Measurements from ENCODE around the gene SLC6A11.

DNA sequence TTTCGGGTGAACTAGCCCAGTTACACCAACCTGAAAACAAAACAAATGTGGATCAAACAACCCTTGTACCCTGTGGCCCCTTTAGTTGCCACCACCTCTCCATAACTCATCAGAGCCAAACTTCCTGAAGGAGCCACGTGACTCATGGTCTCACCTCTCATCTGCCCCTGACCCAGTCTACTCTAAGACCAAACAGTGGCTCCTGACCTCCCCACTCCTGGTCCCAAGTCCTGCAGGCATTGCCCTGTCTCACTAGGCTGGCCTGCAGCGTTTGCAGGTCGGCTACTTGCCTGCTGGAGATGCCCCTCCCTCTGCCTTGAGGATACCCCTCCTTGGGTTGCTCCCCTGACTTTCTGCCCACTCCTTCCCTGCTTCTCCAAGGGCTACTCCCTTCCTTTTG lies 23.1 kb downstream of the SLC6A11 start:
- TF ChIP-seq, protein P1, sequence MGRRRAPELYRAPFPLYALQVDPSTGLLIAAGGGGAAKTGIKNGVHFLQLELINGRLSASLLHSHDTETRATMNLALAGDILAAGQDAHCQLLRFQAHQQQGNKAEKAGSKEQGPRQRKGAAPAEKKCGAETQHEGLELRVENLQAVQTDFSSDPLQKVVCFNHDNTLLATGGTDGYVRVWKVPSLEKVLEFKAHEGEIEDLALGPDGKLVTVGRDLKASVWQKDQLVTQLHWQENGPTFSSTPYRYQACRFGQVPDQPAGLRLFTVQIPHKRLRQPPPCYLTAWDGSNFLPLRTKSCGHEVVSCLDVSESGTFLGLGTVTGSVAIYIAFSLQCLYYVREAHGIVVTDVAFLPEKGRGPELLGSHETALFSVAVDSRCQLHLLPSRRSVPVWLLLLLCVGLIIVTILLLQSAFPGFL (CRISPR knock-in tag; IDR thresholded peaks at IDR 0.05) = no peak
- no peak for TF ChIP-seq CENPT (CRISPR knock-in tag; IDR thresholded peaks at IDR 0.05; ENCODE audit: low read depth)
- TF ChIP-seq ZNF607 (CRISPR knock-in tag; IDR thresholded peaks at IDR 0.05; ENCODE audit: borderline replicate concordance) = no peak
- no peak for TF ChIP-seq DPF2 (CRISPR knock-in tag; IDR thresholded peaks at IDR 0.05; ENCODE audit: borderline replicate concordance, low read depth)
- TF ChIP-seq, protein P2, sequence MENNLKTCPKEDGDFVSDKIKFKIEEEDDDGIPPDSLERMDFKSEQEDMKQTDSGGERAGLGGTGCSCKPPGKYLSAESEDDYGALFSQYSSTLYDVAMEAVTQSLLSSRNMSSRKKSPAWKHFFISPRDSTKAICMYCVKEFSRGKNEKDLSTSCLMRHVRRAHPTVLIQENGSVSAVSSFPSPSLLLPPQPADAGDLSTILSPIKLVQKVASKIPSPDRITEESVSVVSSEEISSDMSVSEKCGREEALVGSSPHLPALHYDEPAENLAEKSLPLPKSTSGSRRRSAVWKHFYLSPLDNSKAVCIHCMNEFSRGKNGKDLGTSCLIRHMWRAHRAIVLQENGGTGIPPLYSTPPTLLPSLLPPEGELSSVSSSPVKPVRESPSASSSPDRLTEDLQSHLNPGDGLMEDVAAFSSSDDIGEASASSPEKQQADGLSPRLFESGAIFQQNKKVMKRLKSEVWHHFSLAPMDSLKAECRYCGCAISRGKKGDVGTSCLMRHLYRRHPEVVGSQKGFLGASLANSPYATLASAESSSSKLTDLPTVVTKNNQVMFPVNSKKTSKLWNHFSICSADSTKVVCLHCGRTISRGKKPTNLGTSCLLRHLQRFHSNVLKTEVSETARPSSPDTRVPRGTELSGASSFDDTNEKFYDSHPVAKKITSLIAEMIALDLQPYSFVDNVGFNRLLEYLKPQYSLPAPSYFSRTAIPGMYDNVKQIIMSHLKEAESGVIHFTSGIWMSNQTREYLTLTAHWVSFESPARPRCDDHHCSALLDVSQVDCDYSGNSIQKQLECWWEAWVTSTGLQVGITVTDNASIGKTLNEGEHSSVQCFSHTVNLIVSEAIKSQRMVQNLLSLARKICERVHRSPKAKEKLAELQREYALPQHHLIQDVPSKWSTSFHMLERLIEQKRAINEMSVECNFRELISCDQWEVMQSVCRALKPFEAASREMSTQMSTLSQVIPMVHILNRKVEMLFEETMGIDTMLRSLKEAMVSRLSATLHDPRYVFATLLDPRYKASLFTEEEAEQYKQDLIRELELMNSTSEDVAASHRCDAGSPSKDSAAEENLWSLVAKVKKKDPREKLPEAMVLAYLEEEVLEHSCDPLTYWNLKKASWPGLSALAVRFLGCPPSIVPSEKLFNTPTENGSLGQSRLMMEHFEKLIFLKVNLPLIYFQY (CRISPR knock-in tag; IDR thresholded peaks at IDR 0.05; ENCODE audit: borderline replicate concordance) = no peak
- TF ChIP-seq MTF1 (CRISPR knock-in tag; IDR thresholded peaks at IDR 0.05) = no peak
- TF ChIP-seq ZNF510 (CRISPR knock-in tag; IDR thresholded peaks at IDR 0.05; ENCODE audit: low read depth) = no peak
- TF ChIP-seq NR2F6 (IDR thresholded peaks at IDR 0.05) = no peak
- TF ChIP-seq NR2F6 (CRISPR knock-in tag; IDR thresholded peaks at IDR 0.05) = no peak
- TF ChIP-seq, protein P3, sequence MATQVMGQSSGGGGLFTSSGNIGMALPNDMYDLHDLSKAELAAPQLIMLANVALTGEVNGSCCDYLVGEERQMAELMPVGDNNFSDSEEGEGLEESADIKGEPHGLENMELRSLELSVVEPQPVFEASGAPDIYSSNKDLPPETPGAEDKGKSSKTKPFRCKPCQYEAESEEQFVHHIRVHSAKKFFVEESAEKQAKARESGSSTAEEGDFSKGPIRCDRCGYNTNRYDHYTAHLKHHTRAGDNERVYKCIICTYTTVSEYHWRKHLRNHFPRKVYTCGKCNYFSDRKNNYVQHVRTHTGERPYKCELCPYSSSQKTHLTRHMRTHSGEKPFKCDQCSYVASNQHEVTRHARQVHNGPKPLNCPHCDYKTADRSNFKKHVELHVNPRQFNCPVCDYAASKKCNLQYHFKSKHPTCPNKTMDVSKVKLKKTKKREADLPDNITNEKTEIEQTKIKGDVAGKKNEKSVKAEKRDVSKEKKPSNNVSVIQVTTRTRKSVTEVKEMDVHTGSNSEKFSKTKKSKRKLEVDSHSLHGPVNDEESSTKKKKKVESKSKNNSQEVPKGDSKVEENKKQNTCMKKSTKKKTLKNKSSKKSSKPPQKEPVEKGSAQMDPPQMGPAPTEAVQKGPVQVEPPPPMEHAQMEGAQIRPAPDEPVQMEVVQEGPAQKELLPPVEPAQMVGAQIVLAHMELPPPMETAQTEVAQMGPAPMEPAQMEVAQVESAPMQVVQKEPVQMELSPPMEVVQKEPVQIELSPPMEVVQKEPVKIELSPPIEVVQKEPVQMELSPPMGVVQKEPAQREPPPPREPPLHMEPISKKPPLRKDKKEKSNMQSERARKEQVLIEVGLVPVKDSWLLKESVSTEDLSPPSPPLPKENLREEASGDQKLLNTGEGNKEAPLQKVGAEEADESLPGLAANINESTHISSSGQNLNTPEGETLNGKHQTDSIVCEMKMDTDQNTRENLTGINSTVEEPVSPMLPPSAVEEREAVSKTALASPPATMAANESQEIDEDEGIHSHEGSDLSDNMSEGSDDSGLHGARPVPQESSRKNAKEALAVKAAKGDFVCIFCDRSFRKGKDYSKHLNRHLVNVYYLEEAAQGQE (IDR thresholded peaks at IDR 0.05; ENCODE audit: borderline replicate concordance in 1 of 2, low read depth in 1 of 2, low read length in 2 of 2) = no peak
- no peak for TF ChIP-seq TAF1 (CRISPR knock-in tag; IDR thresholded peaks at IDR 0.05)
- no peak for TF ChIP-seq FOXK1 (CRISPR knock-in tag; IDR thresholded peaks at IDR 0.05; ENCODE audit: borderline replicate concordance, low read depth)
- no peak for TF ChIP-seq SMAD3 (CRISPR knock-in tag; IDR thresholded peaks at IDR 0.05)

Measured in HepG2 (cell line).